Sigmoid colon (tissue), 7 donors: Measurements from ENCODE around the gene PCDHGB4. TPM values are rescaled to one million over a fixed set of nuclear protein-coding genes. Genes with fewer than 3 reads are reported as not detected.

Experiments used
- DNase-seq: peaks from one replicate; pipeline ENCODE4 v3.0.0-alpha.2; 2019
- H3K27ac ChIP-seq, 4 donors: fragments of 200-600 bp; sonication (generic); one replicate each; pipeline ENCODE4 v1.5.1; 2016 to 2019; ENCODE audit warnings: mild to moderate bottlenecking in 1 of 4
- H3K27me3 ChIP-seq, 3 donors: fragments of 200-600 bp; sonication (generic); one replicate each; pipeline ENCODE4 v1.5.1; 2019; ENCODE audit warnings: mild to moderate bottlenecking in 1 of 3
- H3K36me3 ChIP-seq, 4 donors: fragments of 200-600 bp; sonication (generic); one replicate each; pipeline ENCODE4 v1.5.1; 2016 to 2019
- H3K4me1 ChIP-seq, 4 donors: fragments of 200-600 bp; sonication (generic); one replicate each; pipeline ENCODE4 v1.5.1; 2017 to 2019
- H3K4me3 ChIP-seq, 4 donors: fragments of 200-600 bp; sonication (generic); one replicate each; pipeline ENCODE4 v1.5.1; 2017 to 2019; ENCODE audit warnings: mild to moderate bottlenecking in 2 of 4, moderate library complexity in 1 of 4
- H3K9me3 ChIP-seq, 4 donors: fragments of 200-600 bp in 3 of 4; sonication (generic) in 3 of 4; one replicate each; pipeline versions ENCODE4 v1.5.1 to v1.6.1; 2013 to 2019
- EP300 ChIP-seq, 4 donors: sonication (generic); formaldehyde crosslinking; IDR thresholded peaks; one replicate each; pipeline ENCODE4 v1.6.1; 2017; ENCODE audit warnings: antibody characterized with exemption in 4 of 4
- POLR2A ChIP-seq, 2 donors: fragments of 450-650 bp; IDR thresholded peaks; one replicate each; pipeline ENCODE4 v1.6.1; 2016; ENCODE audit warnings: antibody characterized with exemption in 2 of 2, mild to moderate bottlenecking in 2 of 2, moderate library complexity in 2 of 2
- POLR2AphosphoS5 ChIP-seq, 4 donors: sonication (generic); formaldehyde crosslinking; IDR thresholded peaks; one replicate each; pipeline ENCODE4 v1.6.1; 2017; ENCODE audit warnings: antibody characterized with exemption in 4 of 4
- WGBS, 2 donors: extraction: QIAGEN DNeasy Blood & Tissue Kit; methylation state at CpG; one replicate each; pipeline ENCODE4 v1.1.7; 2013; 5-methylcytosine and 5-hydroxymethylcytosine counted together
- intact Hi-C: fragments of 100-400 bp; cut with DNase I; formaldehyde crosslinking; loops from one replicate; pipeline ENCODE4 v1.15.1; 2023
- polyA plus RNA-seq, 3 donors: library from polyadenylated mRNA; stranded (reverse); fragments of 200-250 nt; gene quantifications; one replicate each; pipeline ENCODE4 v1.2.3, GENCODE V29; 2013
- total RNA-seq, 4 donors: library from RNA; depleted of rRNA; stranded (reverse); fragments of >200 nt; gene quantifications; one replicate each; pipeline ENCODE4 v1.1.0, GENCODE V29; 2016
- TF ChIP-seq, protein P1 (sequence below), 4 experiments: fragments of 450-650 bp in 3 of 4; fragments of 200-600 bp in 1 of 4; IDR thresholded peaks; one replicate each; pipeline ENCODE4 v1.5.1; 2016 to 2019; ENCODE audit warnings: antibody characterized with exemption in 4 of 4, mild to moderate bottlenecking in 3 of 4, moderate library complexity in 2 of 4
- donor health status: healthy with polysubstance abuse.
- donor health status: Bipolar disorder and iron deficiency.
- donor health status: healthy.

PCDHGB4 gene
- total and polyA plus RNA-seq, 7 donors: 0.54 to 9.1 (median 6.1) TPM; not detected in 2

DNA sequence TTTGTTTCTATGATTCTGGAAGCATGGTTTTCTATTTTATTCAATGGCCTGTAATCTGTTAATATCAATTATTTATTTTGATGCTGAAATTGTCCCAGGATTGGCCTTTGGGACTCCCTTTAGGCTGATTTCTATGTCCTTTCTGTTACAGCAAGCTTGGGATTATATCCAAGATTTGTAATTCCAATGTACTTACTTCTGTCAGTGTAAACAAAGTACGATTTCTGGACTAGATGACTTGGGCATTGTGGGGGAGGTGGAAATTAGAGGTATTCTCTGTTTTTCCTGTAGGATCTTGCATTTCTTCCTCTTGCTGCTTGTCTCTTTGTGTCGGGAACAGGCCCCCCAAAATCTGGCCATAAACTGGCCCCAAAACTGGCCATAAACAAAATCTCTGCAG is 46.5 kb downstream of the PCDHGB4 start:
- Histone ChIP-seq H3K36me3 (peaks cover 0 to 7% (median 0%) of the 10 kb centered on the region in 4 donors), H3K27me3 (no peaks in the 10 kb centered on the region), H3K4me3 (no peak overlapping the region), H3K9me3 (peaks cover 29 to 69% (median 49%) of the 10 kb centered on the region in 4 donors), H3K4me1 (no peaks in the 10 kb centered on the region), H3K27ac (no peak overlapping the region)
- WGBS, 2 donors: 77 to 81% methylated on average over 2 of the region's 2 CpGs
- no peak for DNase-seq
- TF ChIP-seq, protein P1, sequence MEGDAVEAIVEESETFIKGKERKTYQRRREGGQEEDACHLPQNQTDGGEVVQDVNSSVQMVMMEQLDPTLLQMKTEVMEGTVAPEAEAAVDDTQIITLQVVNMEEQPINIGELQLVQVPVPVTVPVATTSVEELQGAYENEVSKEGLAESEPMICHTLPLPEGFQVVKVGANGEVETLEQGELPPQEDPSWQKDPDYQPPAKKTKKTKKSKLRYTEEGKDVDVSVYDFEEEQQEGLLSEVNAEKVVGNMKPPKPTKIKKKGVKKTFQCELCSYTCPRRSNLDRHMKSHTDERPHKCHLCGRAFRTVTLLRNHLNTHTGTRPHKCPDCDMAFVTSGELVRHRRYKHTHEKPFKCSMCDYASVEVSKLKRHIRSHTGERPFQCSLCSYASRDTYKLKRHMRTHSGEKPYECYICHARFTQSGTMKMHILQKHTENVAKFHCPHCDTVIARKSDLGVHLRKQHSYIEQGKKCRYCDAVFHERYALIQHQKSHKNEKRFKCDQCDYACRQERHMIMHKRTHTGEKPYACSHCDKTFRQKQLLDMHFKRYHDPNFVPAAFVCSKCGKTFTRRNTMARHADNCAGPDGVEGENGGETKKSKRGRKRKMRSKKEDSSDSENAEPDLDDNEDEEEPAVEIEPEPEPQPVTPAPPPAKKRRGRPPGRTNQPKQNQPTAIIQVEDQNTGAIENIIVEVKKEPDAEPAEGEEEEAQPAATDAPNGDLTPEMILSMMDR (IDR thresholded peaks at IDR 0.05): no peak
- TF ChIP-seq POLR2AphosphoS5 (IDR thresholded peaks at IDR 0.05) (no peak), POLR2A (IDR thresholded peaks at IDR 0.05) (no peak), EP300 (IDR thresholded peaks at IDR 0.05) (no peak)
- intact Hi-C loops: no loop called here

DNA sequence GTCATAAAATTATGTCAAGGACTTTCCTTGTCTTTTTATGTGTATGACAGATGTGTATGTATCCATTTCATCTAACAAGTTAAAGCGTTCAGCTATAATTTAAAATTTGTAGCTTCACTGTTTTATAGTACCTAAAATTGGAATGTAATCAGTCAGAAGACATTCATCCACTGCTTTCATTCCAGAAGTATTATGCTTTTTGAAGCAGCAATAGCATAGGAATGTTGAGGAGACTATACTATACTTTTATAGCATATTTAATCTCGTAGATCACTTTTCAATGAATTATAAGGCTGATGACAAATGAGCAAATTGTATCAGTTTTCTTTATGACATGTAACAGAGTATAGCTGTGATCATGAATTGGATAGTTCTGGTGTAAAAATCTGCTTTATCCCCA is 49.7 kb downstream of the PCDHGB4 start:
- H3K9me3 ChIP-seq: peaks cover 21 to 70% (median 45%) of the 10 kb centered on the region in 4 donors
- H3K4me1 ChIP-seq: no peaks in the 10 kb centered on the region
- WGBS, 2 donors: 88 to 93% methylated on average over 2 of the region's 2 CpGs
- no peaks in the 10 kb centered on the region for H3K27me3 ChIP-seq
- no peak for DNase-seq
- no peak overlapping the region for H3K27ac ChIP-seq
- H3K36me3 ChIP-seq: peaks cover 0 to 7% (median 2%) of the 10 kb centered on the region in 4 donors
- intact Hi-C loops: no loop called here
- TF ChIP-seq, protein P1 (IDR thresholded peaks at IDR 0.05): no peak
- no peak for TF ChIP-seq POLR2A (IDR thresholded peaks at IDR 0.05)
- no peak for TF ChIP-seq POLR2AphosphoS5 (IDR thresholded peaks at IDR 0.05)
- no peak for TF ChIP-seq EP300 (IDR thresholded peaks at IDR 0.05)
- H3K4me3 ChIP-seq: no peak overlapping the region

DNA sequence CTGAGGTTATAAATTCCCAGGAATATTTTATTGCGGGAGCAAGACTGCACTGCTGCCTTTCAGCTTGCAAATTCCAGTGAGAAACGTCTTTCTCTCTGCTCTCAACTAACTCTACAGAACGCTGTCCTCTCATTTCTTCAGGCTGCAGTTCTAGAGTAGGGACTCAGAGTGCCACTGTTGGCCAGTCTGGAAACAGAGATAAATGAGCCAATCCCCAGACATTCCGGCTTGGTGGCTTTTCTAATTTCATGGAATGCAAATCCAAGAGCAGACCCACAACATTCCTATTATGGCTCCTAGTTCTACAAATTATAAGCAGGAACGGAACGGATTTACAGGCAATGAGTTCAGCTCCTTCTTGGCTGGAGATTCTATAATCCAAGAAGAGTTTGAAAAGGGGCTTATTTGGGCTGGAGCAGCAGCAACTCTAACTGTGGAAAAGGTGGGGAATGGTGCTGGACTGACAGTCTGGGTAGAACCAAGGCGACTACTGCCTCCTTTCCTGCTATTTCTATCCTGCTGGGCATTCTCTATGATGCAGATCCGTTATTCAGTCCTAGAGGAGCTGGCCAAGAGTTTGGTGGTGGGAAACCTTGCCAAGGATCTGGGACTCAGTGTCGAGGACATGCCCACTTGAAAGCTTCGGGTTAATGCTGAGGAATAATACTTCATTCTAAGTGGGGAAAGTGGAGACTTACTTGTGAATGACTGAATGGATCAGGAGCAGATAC is 52.1 kb downstream of the PCDHGB4 start:
- no peak for DNase-seq
- TF ChIP-seq POLR2AphosphoS5 (IDR thresholded peaks at IDR 0.05): no peak
- TF ChIP-seq POLR2A (IDR thresholded peaks at IDR 0.05): no peak
- TF ChIP-seq, protein P1 (IDR thresholded peaks at IDR 0.05): no peak
- no peak for TF ChIP-seq EP300 (IDR thresholded peaks at IDR 0.05)
- no peak overlapping the region for H3K4me3 ChIP-seq
- H3K4me1 ChIP-seq: no peaks in the 10 kb centered on the region
- H3K9me3 ChIP-seq: peaks cover 12 to 61% (median 34%) of the 10 kb centered on the region in 4 donors
- no peaks in the 10 kb centered on the region for H3K27me3 ChIP-seq
- H3K27ac ChIP-seq: no peak overlapping the region
- H3K36me3 ChIP-seq: peaks cover 0 to 7% (median 2%) of the 10 kb centered on the region in 4 donors
- intact Hi-C loops: no loop called here
- 71 to 77% methylated on average over 10 of the region's 10 CpGs for WGBS, 2 donors

Other genes with a start within 250 kb of the PCDHGB4 start
Only the 30 nearest of the 37 such genes appear.
- gene PCDHB9, start 200.5 kb upstream of the PCDHGB4 start, total RNA-seq: 1 to 10 TPM; 2.1 to 6.2 (median 5.1) TPM
- gene PCDHB9, start 200.5 kb upstream of the PCDHGB4 start, polyA plus RNA-seq: under 1 TPM in 2 of 3 donors, not detected in 1; under 0.01 to 0.26 TPM
- gene PCDHB10, start 195.3 kb upstream of the PCDHGB4 start, total RNA-seq: 1 to 10 TPM; 3.9 to 6.2 (median 4.9) TPM
- gene PCDHB10, start 195.3 kb upstream of the PCDHGB4 start, polyA plus RNA-seq: under 1 TPM in 2 of 3 donors, not detected in 1; 0.60 to 0.80 TPM
- gene PCDHB11, start 188.1 kb upstream of the PCDHGB4 start, total RNA-seq: 1 to 10 TPM; 1.8 to 5.0 (median 3.6) TPM
- under 1 TPM in 1 of 3 donors, not detected in 2; 0.34 TPM for gene PCDHB11, start 188.1 kb upstream of the PCDHGB4 start, polyA plus RNA-seq
- 10 to 100 TPM in 1 of 4 donors, 1 to 10 TPM in 3; 4.3 to 10.2 (median 5.7) TPM for gene PCDHB12, start 179.0 kb upstream of the PCDHGB4 start, total RNA-seq
- under 1 TPM in 2 of 3 donors, not detected in 1; 0.34 to 0.60 TPM for gene PCDHB12, start 179.0 kb upstream of the PCDHGB4 start, polyA plus RNA-seq
- gene PCDHB13, start 173.8 kb upstream of the PCDHGB4 start, total RNA-seq: 1 to 10 TPM; 3.3 to 7.8 (median 6.1) TPM
- under 1 TPM in 2 of 3 donors, not detected in 1; 0.23 to 0.52 TPM for gene PCDHB13, start 173.8 kb upstream of the PCDHGB4 start, polyA plus RNA-seq
- 10 to 100 TPM in 1 of 4 donors, 1 to 10 TPM in 3; 6.3 to 10.5 (median 8.3) TPM for gene PCDHB14, start 164.4 kb upstream of the PCDHGB4 start, total RNA-seq
- gene PCDHB14, start 164.4 kb upstream of the PCDHGB4 start, polyA plus RNA-seq: 1 to 10 TPM in 1 of 3 donors, not detected in 2; 1.0 TPM
- gene PCDHB15, start 142.3 kb upstream of the PCDHGB4 start, total RNA-seq: 1 to 10 TPM; 2.9 to 7.3 (median 5.4) TPM
- gene PCDHB15, start 142.3 kb upstream of the PCDHGB4 start, polyA plus RNA-seq: under 1 TPM in 2 of 3 donors, not detected in 1; 0.23 to 0.93 TPM
- gene SLC25A2, start 83.6 kb upstream of the PCDHGB4 start, total RNA-seq: under 1 TPM in 2 of 4 donors, not detected in 2; 0.81 to 0.82 TPM
- gene SLC25A2, start 83.6 kb upstream of the PCDHGB4 start, polyA plus RNA-seq: under 1 TPM in 1 of 3 donors, not detected in 2; 0.35 TPM
- gene TAF7, start 66.9 kb upstream of the PCDHGB4 start, total RNA-seq: 10 to 100 TPM; 44.9 to 62.2 (median 48.1) TPM
- 10 to 100 TPM; 60.1 to 68.0 (median 62.7) TPM for gene TAF7, start 66.9 kb upstream of the PCDHGB4 start, polyA plus RNA-seq
- gene PCDHGA1, start 57.2 kb upstream of the PCDHGB4 start, total RNA-seq: 1 to 10 TPM in 3 of 4 donors, under 1 TPM in 1; 0.71 to 1.4 (median 1.1) TPM
- under 1 TPM in 1 of 3 donors, not detected in 2; 0.26 TPM for gene PCDHGA1, start 57.2 kb upstream of the PCDHGB4 start, polyA plus RNA-seq
- 1 to 10 TPM; 2.8 to 4.9 (median 3.8) TPM for gene PCDHGA2, start 48.9 kb upstream of the PCDHGB4 start, total RNA-seq
- gene PCDHGA2, start 48.9 kb upstream of the PCDHGB4 start, polyA plus RNA-seq: under 1 TPM in 1 of 3 donors, not detected in 2; 0.47 TPM
- 1 to 10 TPM; 1.5 to 4.4 (median 3.1) TPM for gene PCDHGA3, start 43.9 kb upstream of the PCDHGB4 start, total RNA-seq
- gene PCDHGA3, start 43.9 kb upstream of the PCDHGB4 start, polyA plus RNA-seq: under 1 TPM in 2 of 3 donors, not detected in 1; 0.19 to 0.60 TPM
- gene PCDHGB1, start 37.6 kb upstream of the PCDHGB4 start, total RNA-seq: 1 to 10 TPM; 2.5 to 8.4 (median 4.1) TPM
- gene PCDHGB1, start 37.6 kb upstream of the PCDHGB4 start, polyA plus RNA-seq: under 1 TPM in 1 of 3 donors, not detected in 2; 0.26 TPM
- gene PCDHGA4, start 32.7 kb upstream of the PCDHGB4 start, total RNA-seq: 10 to 100 TPM in 1 of 4 donors, 1 to 10 TPM in 3; 5.0 to 11.3 (median 6.7) TPM
- under 1 TPM in 1 of 3 donors, not detected in 2; 0.47 TPM for gene PCDHGA4, start 32.7 kb upstream of the PCDHGB4 start, polyA plus RNA-seq
- gene PCDHGB2, start 27.7 kb upstream of the PCDHGB4 start, total RNA-seq: 10 to 100 TPM in 2 of 4 donors, 1 to 10 TPM in 2; 4.3 to 12.9 (median 8.0) TPM
- under 1 TPM in 1 of 3 donors, not detected in 2; 0.51 TPM for gene PCDHGB2, start 27.7 kb upstream of the PCDHGB4 start, polyA plus RNA-seq
- 1 to 10 TPM; 5.3 to 8.3 (median 7.2) TPM for gene PCDHGA5, start 23.5 kb upstream of the PCDHGB4 start, total RNA-seq
- gene PCDHGA5, start 23.5 kb upstream of the PCDHGB4 start, polyA plus RNA-seq: under 1 TPM in 1 of 3 donors, not detected in 2; 0.57 TPM
- 10 to 100 TPM in 1 of 4 donors, 1 to 10 TPM in 3; 6.1 to 16.1 (median 7.7) TPM for gene PCDHGB3, start 17.5 kb upstream of the PCDHGB4 start, total RNA-seq
- under 1 TPM in 2 of 3 donors, not detected in 1; under 0.01 to 0.41 TPM for gene PCDHGB3, start 17.5 kb upstream of the PCDHGB4 start, polyA plus RNA-seq
- gene PCDHGA6, start 13.8 kb upstream of the PCDHGB4 start, total RNA-seq: 10 to 100 TPM in 2 of 4 donors, 1 to 10 TPM in 2; 5.4 to 13.6 (median 8.4) TPM
- under 1 TPM in 1 of 3 donors, not detected in 2; 0.85 TPM for gene PCDHGA6, start 13.8 kb upstream of the PCDHGB4 start, polyA plus RNA-seq
- gene PCDHGA7, start 5.0 kb upstream of the PCDHGB4 start, total RNA-seq: 10 to 100 TPM in 3 of 4 donors, 1 to 10 TPM in 1; 8.2 to 15.2 (median 10.9) TPM
- under 1 TPM in 1 of 3 donors, not detected in 2; 0.42 TPM for gene PCDHGA7, start 5.0 kb upstream of the PCDHGB4 start, polyA plus RNA-seq
- 1 to 10 TPM; 4.4 to 7.9 (median 6.6) TPM for gene PCDHGA8, start 4.9 kb downstream of the PCDHGB4 start, total RNA-seq
- under 1 TPM in 1 of 3 donors, not detected in 2; 0.16 TPM for gene PCDHGA8, start 4.9 kb downstream of the PCDHGB4 start, polyA plus RNA-seq
- gene PCDHGB5, start 10.2 kb downstream of the PCDHGB4 start, total RNA-seq: 10 to 100 TPM; 10.0 to 16.6 (median 11.8) TPM
- gene PCDHGB5, start 10.2 kb downstream of the PCDHGB4 start, polyA plus RNA-seq: 1 to 10 TPM in 1 of 3 donors, under 1 TPM in 1, not detected in 1; 0.23 to 1.3 TPM
- gene PCDHGA9, start 15.1 kb downstream of the PCDHGB4 start, total RNA-seq: 10 to 100 TPM in 3 of 4 donors, 1 to 10 TPM in 1; 7.5 to 15.8 (median 11.3) TPM
- under 1 TPM in 1 of 3 donors, not detected in 2; 0.79 TPM for gene PCDHGA9, start 15.1 kb downstream of the PCDHGB4 start, polyA plus RNA-seq
- 10 to 100 TPM in 3 of 4 donors, 1 to 10 TPM in 1; 8.9 to 15.0 (median 12.1) TPM for gene PCDHGB6, start 20.3 kb downstream of the PCDHGB4 start, total RNA-seq
- 1 to 10 TPM in 1 of 3 donors, not detected in 2; 1.2 TPM for gene PCDHGB6, start 20.3 kb downstream of the PCDHGB4 start, polyA plus RNA-seq
- 10 to 100 TPM in 2 of 4 donors, 1 to 10 TPM in 2; 6.1 to 11.5 (median 9.0) TPM for gene PCDHGA10, start 25.3 kb downstream of the PCDHGB4 start, total RNA-seq
- gene PCDHGA10, start 25.3 kb downstream of the PCDHGB4 start, polyA plus RNA-seq: 1 to 10 TPM in 1 of 3 donors, under 1 TPM in 2; 0.23 to 1.0 (median 0.60) TPM
- 10 to 100 TPM; 16.1 to 19.4 (median 17.6) TPM for gene PCDHGB7, start 30.0 kb downstream of the PCDHGB4 start, total RNA-seq
- gene PCDHGB7, start 30.0 kb downstream of the PCDHGB4 start, polyA plus RNA-seq: 1 to 10 TPM in 1 of 3 donors, under 1 TPM in 1, not detected in 1; 0.60 to 2.4 TPM
- 10 to 100 TPM in 1 of 4 donors, 1 to 10 TPM in 3; 6.1 to 10.8 (median 8.1) TPM for gene PCDHGA11, start 33.4 kb downstream of the PCDHGB4 start, total RNA-seq
- gene PCDHGA11, start 33.4 kb downstream of the PCDHGB4 start, polyA plus RNA-seq: under 1 TPM in 1 of 3 donors, not detected in 2; 0.89 TPM
- 10 to 100 TPM in 2 of 4 donors, 1 to 10 TPM in 2; 5.4 to 14.1 (median 11.3) TPM for gene PCDHGA12, start 42.8 kb downstream of the PCDHGB4 start, total RNA-seq
- gene PCDHGA12, start 42.8 kb downstream of the PCDHGB4 start, polyA plus RNA-seq: under 1 TPM in 1 of 3 donors, not detected in 2; 0.80 TPM
- 10 to 100 TPM; 31.4 to 47.8 (median 39.4) TPM for gene PCDHGC3, start 88.3 kb downstream of the PCDHGB4 start, total RNA-seq
- gene PCDHGC3, start 88.3 kb downstream of the PCDHGB4 start, polyA plus RNA-seq: 10 to 100 TPM in 2 of 3 donors, 1 to 10 TPM in 1; 5.1 to 24.1 (median 23.4) TPM
- gene PCDHGC4, start 97.3 kb downstream of the PCDHGB4 start, total RNA-seq: 1 to 10 TPM; 2.5 to 8.6 (median 5.2) TPM
- under 1 TPM in 1 of 3 donors, not detected in 2; 0.47 TPM for gene PCDHGC4, start 97.3 kb downstream of the PCDHGB4 start, polyA plus RNA-seq
- gene PCDHGC5, start 101.4 kb downstream of the PCDHGB4 start, total RNA-seq: 1 to 10 TPM; 1.1 to 5.6 (median 3.6) TPM
- gene PCDHGC5, start 101.4 kb downstream of the PCDHGB4 start, polyA plus RNA-seq: under 1 TPM in 2 of 3 donors, not detected in 1; 0.26 to 0.60 TPM